GM12864 (cell line): Measurements from ENCODE around the gene STRN4.

Source experiments
- DNase-seq: peaks from one replicate; pipeline ENCODE4 v3.0.0-alpha.2; 2011; ENCODE audit warnings: low read depth
- H3K4me3 ChIP-seq: 2 replicates; pipeline ENCODE4 v1.5.1; 2011; ENCODE audit warnings: mild to moderate bottlenecking, low read depth, low read length, control low read depth
- TF ChIP-seq, protein P1 (sequence below): IDR thresholded peaks from 2 replicates; pipeline ENCODE4 v1.5.1; 2011; ENCODE audit warnings: low read depth, mild to moderate bottlenecking, moderate library complexity, low read length, control low read depth, inconsistent platforms; ENCODE audit errors: missing control alignments

The STRN4 gene

DNA sequence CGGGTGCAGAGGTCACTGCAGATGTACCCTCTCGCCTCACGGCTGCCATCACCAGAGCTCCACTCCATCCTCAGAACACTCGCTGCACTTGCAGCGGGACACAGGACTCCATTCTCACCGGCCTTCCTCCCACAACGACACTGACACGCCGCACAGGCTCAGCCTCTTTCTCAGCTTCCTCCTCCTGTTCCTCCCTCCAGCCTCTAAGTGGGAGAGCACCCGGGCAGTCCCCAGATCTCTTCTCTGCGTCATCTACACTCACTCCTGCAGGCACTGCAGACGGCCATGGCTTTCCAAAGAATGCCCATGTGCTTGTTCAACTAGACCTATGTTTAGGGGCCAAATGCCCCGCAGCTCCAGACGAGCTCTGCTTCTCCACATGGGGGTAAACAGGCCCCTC, 14.7 kb downstream of the STRN4 start:
- H3K4me3 ChIP-seq, result no peak overlapping the region
- TF ChIP-seq, protein P1, sequence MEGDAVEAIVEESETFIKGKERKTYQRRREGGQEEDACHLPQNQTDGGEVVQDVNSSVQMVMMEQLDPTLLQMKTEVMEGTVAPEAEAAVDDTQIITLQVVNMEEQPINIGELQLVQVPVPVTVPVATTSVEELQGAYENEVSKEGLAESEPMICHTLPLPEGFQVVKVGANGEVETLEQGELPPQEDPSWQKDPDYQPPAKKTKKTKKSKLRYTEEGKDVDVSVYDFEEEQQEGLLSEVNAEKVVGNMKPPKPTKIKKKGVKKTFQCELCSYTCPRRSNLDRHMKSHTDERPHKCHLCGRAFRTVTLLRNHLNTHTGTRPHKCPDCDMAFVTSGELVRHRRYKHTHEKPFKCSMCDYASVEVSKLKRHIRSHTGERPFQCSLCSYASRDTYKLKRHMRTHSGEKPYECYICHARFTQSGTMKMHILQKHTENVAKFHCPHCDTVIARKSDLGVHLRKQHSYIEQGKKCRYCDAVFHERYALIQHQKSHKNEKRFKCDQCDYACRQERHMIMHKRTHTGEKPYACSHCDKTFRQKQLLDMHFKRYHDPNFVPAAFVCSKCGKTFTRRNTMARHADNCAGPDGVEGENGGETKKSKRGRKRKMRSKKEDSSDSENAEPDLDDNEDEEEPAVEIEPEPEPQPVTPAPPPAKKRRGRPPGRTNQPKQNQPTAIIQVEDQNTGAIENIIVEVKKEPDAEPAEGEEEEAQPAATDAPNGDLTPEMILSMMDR, result no peak
- no peak for DNase-seq

DNA sequence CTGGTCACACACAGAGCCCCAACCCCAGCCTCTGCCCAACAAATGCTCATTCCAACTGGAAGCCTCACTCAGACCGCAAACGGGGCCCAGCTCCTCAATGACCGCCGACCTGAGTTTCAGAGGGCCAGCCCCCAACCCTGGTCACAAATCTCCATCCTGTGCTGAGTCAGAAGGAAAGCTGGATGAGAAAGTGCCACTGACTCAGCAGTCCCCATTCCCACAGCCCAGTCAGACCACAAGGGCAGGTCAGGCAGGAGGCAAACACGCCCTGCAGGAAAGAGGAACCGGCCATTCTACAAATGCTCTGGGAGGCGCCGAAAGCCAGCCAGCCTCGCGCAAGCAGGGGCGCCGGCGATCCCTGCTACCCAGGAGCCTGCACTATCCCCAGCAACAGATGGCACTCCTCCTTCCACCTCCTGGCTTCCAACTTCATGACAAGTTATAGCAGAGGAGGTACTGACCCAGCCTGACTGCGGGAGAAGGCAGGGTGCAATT, 15.2 kb downstream of the STRN4 start:
- H3K4me3 ChIP-seq, result no peak overlapping the region
- TF ChIP-seq, protein P1, result no peak
- no peak for DNase-seq

DNA sequence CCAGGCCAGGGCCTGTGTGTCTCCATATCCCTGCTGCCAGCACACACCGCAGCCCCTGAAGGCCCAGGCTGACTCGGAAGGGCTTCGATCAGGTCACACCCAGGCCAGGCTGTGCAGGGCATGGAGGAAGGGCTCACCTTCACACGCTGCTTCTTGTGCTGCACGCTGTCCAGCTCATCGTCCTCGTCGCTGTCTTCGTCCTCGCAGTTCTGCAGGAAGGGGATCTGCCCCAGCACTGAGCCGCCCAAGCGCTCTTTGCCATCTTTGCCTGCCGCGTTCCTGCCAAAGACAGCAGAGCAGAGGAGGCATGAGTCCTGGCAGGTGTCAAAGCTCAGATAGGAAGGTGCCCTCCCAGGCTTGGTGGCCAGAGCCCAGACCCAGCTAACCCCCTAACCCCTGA, 15.7 kb downstream of the STRN4 start:
- no peak overlapping the region for H3K4me3 ChIP-seq
- TF ChIP-seq, protein P1, result no peak
- no peak for DNase-seq

DNA sequence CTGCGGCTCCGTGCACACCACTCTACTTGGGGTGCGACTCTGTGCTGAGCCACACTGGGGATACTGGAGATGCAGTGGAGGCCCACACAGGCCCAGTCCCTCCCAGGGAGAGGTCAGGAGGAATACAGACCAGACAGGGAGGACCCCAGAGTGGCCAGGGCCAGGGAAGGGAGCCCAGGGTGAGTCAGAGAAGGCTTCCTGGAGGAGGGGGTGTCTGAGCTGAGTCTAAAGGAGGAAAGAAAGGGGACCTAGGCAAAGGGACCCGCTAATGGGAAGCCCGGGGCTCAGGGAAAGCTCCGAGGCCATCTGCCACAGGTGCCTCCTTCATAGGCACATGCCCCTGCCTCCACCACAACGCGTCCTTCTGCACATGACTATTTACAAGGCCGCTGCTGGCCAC, 16.1 kb downstream of the STRN4 start:
- H3K4me3 ChIP-seq, result no peak overlapping the region
- TF ChIP-seq, protein P1, result no peak
- no peak for DNase-seq

DNA sequence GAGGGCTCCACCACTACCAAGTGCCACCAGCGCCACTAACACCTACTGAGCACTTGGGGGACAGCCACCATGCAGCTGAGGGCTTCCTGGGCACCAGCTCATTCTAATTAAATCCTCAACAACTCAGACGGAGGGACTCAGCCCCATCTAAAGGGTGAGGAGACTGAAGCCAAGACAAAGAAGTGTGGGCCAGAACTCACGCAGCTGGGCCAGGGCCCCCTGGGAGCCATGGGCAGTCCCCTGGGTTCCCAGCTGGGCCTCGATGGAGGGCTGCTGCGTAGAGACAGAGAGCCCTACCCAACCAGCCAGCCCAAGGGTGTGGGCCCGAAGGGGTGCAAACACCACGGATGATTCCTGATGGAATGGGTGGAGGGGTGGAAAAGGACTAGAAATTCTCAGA, 16.6 kb downstream of the STRN4 start:
- H3K4me3 ChIP-seq, result no peak overlapping the region
- DNase-seq, result no peak
- TF ChIP-seq, protein P1, result no peak

DNA sequence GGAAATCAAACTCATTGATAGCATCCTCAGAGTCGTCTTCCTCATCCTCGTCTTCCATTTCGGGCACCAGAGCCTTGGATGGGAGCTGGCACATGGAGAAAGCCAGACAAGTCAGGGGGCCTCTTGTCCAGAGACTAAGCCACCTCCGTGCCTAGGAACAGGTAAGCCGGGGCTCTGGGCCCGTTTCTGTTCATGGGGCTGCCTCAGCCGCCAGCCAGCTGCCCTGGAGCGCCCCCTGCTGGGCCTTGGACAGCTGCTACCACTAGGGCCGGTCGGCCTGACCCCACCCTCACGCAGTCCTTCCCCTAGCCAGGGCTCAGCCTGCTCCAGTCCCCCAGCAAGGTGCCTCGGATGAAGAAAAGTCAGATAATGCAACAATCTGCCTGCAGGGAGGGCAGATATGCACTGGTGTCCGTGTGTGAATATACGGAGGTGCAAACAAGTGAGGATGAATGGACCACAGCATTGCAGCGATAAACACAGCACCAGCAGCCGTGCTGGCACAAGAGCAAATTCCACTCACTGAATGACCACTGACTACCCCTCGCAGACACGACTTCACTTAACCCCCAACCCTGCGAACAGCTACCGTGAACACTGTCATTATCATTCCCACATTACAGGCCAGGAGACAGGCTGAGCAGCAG, 17.4 kb downstream of the STRN4 start:
- TF ChIP-seq, protein P1, result peak; percentile 96
- H3K4me3 ChIP-seq, result no peak overlapping the region
- DNase-seq, result no peak

DNA sequence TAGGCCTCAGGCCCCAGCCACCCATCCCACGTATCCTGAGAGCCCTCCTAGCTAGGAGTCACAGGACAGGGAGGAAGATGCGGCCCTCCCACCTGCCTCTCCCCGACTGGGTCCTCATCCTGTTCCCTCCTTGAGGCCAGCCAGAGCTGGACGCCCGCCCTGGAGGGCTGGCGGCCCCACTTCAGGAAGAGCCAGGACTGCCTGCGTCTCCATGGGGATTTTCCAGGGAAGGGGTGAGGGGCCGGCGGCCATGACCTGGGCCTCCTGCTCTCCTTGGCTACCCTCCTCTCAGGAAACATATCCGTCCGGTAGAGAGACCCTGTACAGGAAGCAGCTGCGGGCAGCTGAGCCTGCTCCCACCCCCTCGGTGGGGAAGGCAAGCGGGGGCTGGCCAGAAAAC, 18.0 kb downstream of the STRN4 start:
- DNase-seq, result no peak
- TF ChIP-seq, protein P1, result no peak

More for the DNA sequence above, 18.0 kb downstream of the STRN4 start:
- H3K4me3 ChIP-seq, result no peak overlapping the region
